Medulla oblongata (tissue), 1 donor: ENCODE measurements around the gene PHLPP1.
A peak's percentile ranks its signal among the peaks of the same experiment; 100 is the strongest.

Experiments
- DNase-seq: peaks from one replicate; pipeline ENCODE4 v3.0.0-alpha.2; 2015; ENCODE audit errors: extremely low spot score

Gene PHLPP1

DNA sequence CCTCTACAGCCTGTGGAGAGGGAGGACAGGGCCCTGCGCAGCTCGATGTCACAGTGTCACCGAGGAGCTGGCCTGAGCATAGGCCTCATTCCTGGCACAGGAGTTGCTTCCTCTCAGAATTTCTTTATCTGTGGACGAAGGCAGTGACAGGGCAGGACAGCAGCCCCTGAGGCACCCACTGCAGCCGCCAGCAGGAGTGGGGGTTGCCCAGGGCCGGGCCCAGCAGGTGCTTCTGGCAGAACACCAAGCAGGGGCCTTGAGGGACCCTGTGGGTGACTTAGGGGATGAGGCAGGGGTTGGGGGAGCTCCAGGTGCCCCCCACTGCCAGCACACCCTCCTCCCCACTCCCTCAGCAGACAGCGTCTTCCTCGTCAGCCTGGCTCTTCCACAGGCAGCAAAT, 290.0 kb downstream of the PHLPP1 start:
- no peak for DNase-seq

DNA sequence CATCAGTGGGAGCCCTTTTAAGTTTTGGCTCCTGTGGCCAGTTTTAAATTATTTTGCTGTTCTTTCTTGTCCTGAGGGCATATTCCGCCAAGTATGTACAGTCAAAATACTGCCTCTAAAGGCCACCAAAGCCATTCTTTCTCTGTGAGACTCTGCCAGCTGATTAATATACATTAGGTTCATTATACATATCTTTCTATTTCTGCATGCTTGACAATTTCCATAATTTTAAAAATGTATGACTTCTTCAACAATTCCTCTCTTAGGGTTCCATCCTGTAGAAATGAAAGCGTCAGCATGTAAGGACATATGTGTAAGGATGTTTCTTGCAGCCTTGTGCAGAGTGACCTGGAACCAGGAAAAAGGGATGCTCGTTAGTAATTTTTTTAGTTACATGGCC, 291.9 kb downstream of the PHLPP1 start:
- DNase-seq, result no peak

DNA sequence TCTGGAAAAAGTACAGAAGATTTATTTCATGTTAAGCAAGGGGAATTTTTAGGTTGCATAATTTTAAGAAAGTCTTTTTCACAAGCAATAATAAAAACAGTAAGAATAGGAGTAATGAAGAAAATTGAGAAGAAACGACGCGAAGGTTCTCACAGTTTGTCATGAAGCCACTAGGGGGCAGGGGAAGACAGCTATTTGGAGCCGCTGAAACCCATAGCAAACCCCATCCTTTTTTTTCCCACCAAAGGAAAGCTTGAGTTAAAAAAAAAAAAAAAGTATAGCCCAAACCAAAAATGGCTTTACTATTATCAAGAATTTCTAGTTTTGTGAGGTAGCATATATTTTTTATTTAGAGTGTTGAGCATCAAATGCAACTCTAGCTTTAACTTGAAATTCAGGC, 300.9 kb downstream of the PHLPP1 start:
- DNase-seq, result peak; percentile 84

DNA sequence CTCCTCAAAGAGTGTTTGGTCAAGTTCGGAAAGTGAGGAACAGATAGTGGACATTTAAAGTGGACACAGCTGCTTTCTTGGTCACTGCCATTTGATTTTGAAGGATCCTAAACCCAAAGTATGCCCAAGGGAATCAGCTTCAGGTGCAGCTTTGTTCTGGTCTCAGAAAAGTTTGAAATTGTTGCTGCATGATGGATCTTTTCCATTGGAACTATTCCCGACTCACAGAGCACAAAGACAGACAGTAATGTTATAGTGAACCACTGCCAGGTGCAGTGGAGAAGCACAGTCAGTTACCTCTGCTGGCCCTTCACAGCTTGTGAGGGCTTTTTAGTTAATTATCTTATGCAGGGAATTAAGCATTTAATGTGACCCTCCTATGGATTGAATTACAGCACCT, 301.7 kb downstream of the PHLPP1 start:
- no peak for DNase-seq

DNA sequence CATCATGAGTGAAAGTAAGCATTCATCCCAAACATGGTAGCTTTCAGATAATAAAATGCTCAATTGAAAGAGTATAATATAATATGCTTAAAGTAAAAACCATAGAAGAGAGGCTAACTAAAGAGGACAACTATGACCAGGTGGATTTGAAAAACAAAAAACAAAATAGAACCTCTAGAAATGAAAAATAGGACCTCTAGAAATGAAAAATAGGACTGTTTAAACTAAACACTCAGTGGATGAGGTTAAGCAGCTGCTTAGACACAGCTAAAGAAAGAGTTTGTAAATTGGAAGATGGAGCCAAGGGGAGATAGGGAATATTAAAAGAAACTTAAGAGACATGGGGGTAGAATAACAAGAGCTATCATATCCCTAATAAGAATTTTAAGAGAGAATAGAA, 302.6 kb downstream of the PHLPP1 start:
- DNase-seq, result no peak

DNA sequence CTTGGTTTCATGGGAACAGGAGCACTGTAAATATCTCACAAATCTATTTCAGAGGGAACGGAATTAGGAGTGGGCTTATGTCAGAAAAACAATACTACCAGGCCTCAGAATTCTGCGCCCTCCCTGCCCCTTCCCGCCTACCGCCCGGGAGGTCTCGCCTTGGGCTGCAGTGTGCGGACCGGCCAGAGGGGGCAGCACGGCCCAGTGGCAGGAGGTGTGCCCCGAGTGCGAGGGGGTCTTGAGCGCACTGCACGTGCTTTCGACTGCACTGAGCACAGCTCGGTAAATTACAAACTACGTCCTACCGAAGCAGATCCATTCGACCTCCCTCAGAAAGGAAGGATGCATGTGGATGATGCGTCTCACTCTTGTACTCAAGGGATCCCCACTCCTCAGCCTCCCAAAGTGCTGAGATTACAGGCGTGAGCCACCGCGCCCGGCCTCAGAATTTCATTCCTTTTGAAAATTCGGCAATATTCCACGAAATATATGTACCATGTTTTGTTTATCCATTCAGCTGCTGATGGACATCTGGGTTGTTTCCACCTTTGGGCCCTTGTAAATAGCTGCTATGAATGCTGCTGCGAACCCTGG, 307.2 kb downstream of the PHLPP1 start:
- no peak for DNase-seq

DNA sequence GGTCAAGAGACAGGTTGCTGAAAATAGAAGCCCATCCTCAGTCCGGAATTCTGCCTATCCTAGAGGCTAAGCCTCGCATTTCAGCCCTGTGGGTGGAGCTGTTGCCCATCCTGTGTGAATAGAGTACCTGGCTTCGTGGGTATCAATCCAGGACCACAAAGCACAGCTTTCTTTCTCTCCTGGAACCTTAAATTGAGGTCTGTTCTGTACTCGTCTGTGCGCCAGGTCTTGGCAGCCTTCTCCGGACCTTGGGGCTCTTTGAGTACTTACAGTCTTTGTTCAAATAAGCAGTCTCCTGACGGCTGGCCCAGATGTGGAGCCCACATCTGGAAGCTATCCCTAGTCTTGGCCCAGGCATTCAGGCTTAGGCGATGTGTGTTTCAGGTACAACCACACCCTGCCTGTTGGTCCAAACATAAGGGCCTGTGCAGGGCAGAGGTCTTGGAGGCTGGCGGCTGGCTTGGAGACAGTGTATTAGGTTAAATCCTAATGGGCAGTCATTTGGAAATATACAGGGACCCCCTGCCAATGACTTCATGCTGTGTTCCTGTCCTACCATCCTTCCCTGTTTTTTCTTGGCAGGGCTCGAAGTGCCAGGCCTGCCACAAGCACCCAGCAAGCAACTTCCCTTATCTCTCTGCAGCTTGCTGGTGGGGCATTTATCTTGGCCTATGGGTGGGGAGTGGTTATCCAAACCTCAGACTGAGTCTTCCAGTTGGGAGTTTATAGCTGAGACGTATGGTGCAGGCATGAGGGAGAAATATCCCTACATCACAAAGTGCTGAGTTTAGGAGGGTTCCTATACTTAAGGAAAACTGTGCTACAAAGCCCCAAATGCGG, 310.1 kb downstream of the PHLPP1 start:
- DNase-seq, result peak; percentile 33

DNA sequence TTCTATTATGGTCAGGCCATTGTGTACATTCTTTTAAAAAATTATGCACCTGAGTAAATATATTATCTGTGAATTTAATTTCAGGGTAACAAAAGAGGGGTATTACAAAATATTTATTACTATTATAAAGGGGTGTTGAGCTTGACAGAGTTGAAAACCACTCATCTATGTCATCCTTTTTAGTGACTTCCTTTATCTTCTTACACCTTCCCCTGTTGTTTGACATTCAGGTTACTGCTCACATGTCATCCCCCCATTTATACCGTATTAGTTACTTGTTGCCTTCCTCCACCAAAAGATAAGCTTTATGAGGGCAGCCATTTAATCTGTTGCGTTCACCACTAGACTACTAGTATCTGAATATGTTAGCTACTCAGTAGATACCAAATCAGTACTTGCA, 313.0 kb downstream of the PHLPP1 start:
- DNase-seq, result no peak
